Body of pancreas (tissue), 4 donors: Measurements from ENCODE around the gene RFC4.

Experiments used
- CTCF ChIP-seq, 7 experiments: fragments of 450-650 bp in 4 of 7; fragments of 200-600 bp in 3 of 7; sonication (generic) in 3 of 7; IDR thresholded peaks; one replicate each; pipeline ENCODE4 v1.5.1; 2016 to 2019; ENCODE audit warnings: antibody characterized with exemption in 7 of 7
- POLR2A ChIP-seq, 3 donors: fragments of 450-650 bp; IDR thresholded peaks; one replicate each; pipeline ENCODE4 v1.6.1; 2016; ENCODE audit warnings: antibody characterized with exemption in 3 of 3, mild to moderate bottlenecking in 2 of 3

GRCh38 chr3:186818516-186818915 lies 12.2 kb upstream of the RFC4 start:
- TF ChIP-seq CTCF (IDR thresholded peaks at IDR 0.05) (no peak), POLR2A (IDR thresholded peaks at IDR 0.05) (no peak)
